ENCODE measurements around the gene TENM4.
A peak's percentile ranks its signal among the peaks of the same experiment; 100 is the strongest.

Gene TENM4

DNA sequence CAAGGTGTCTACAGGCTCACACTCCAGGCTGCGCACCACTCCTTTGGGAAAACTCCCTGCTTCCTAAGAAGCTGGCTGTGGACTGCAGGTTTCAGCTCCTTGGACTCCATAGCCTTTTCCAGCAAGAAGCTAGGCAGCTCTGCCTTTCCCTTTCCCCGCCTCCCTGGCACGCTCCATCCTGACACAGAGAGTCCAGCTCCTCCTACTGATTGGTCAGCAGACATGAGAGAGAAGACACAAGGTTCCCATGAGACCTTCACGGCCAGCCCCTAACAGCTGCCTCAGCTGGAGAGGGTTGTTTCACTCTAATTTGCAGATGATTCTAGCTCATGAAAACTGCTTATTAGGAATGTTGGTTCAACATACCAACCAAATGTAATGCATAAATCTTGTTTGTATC, 27.6 kb downstream of the TENM4 start:
- TF ChIP-seq, protein P1, sequence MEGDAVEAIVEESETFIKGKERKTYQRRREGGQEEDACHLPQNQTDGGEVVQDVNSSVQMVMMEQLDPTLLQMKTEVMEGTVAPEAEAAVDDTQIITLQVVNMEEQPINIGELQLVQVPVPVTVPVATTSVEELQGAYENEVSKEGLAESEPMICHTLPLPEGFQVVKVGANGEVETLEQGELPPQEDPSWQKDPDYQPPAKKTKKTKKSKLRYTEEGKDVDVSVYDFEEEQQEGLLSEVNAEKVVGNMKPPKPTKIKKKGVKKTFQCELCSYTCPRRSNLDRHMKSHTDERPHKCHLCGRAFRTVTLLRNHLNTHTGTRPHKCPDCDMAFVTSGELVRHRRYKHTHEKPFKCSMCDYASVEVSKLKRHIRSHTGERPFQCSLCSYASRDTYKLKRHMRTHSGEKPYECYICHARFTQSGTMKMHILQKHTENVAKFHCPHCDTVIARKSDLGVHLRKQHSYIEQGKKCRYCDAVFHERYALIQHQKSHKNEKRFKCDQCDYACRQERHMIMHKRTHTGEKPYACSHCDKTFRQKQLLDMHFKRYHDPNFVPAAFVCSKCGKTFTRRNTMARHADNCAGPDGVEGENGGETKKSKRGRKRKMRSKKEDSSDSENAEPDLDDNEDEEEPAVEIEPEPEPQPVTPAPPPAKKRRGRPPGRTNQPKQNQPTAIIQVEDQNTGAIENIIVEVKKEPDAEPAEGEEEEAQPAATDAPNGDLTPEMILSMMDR (IDR thresholded peaks at IDR 0.05): no peak
- Mint-ChIP-seq H3K9me3 (peaks cover 14% of the 10 kb centered on the region), H3K36me3 (ENCODE audit: low read depth) (peaks cover 22% of the 10 kb centered on the region), H3K4me3 (no peak overlapping the region), H3K4me1 (peaks cover 18% of the 10 kb centered on the region), H3K27ac (no peak overlapping the region), H3K27me3 (ENCODE audit: low read depth, poor library complexity) (peaks cover 3% of the 10 kb centered on the region)
- DNase-seq: peak; percentile 73

DNA sequence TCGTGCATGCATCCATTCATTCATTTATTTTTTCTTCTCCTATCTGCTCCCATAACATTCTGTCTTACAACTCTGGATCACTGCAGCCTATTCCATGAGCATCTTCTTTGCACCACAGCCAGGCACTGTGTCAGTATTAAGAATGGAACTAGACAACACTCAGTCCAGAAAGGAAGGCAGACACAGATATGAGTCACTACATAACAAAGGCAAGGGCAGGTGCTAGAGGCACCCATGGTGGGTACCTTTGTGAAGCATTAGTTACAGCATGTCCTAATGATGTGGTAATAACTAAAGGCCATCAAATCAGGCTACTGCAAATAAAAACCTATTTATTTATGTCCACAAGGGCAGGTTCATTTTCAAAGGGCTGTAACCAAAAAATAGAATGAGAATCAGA, 28.1 kb downstream of the TENM4 start:
- no peak for DNase-seq
- H3K36me3 Mint-ChIP-seq (ENCODE audit: low read depth): peaks cover 18% of the 10 kb centered on the region
- peaks cover 14% of the 10 kb centered on the region for H3K9me3 Mint-ChIP-seq

DNA sequence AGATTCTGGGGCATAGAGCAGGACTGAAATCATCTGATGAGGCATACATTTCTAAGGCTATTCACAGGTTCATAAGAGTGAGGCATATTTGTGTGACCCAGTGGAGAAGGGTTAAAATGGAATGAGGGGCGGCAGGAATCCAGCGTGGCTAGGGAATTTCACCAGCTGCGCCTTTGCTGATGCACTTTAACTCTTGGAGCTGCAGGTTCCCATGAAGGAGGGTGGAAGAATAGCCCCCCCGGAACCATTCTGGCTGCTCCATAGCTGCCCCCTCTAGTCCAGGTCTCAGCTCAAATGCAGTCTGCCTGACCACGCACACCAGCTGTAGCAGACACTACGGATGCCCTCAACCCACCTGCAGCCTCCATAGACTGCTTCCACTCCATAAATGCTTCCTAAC, 31.5 kb downstream of the TENM4 start:
- Mint-ChIP-seq H3K4me3 (no peak overlapping the region), H3K4me1 (peaks cover 35% of the 10 kb centered on the region), H3K36me3 (ENCODE audit: low read depth) (no peaks in the 10 kb centered on the region), H3K27me3 (ENCODE audit: low read depth, poor library complexity) (peaks cover 3% of the 10 kb centered on the region), H3K27ac (no peak overlapping the region), H3K9me3 (no peaks in the 10 kb centered on the region)
- no peak for DNase-seq
- TF ChIP-seq, protein P1 (IDR thresholded peaks at IDR 0.05): no peak

More for the DNA sequence above, 28.1 kb downstream of the TENM4 start:
- Mint-ChIP-seq H3K27me3 (ENCODE audit: low read depth, poor library complexity) (peaks cover 3% of the 10 kb centered on the region), H3K4me1 (peaks cover 18% of the 10 kb centered on the region), H3K27ac (no peak overlapping the region), H3K4me3 (no peak overlapping the region)
- TF ChIP-seq, protein P1 (IDR thresholded peaks at IDR 0.05): no peak

DNA sequence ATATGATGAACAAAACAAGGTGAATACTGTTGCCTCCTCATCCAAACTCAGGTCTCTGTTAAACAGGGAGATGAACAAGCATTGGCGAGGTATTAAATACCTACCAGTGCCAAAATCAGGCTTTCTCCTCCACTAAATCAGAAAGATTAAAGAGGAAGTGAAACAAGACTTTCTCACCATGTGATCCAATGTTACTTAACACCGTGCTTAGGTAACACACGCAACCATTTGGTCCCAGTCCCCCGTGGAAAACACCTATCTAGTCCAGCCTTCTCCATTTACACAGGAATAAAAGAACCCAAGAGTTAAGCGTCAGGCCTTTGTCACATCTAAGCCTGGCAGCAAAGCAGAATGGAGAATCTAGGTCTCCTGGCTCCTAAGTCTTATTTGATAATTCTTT, 34.5 kb downstream of the TENM4 start:
- H3K36me3 Mint-ChIP-seq (ENCODE audit: low read depth): peaks cover 12% of the 10 kb centered on the region

DNA sequence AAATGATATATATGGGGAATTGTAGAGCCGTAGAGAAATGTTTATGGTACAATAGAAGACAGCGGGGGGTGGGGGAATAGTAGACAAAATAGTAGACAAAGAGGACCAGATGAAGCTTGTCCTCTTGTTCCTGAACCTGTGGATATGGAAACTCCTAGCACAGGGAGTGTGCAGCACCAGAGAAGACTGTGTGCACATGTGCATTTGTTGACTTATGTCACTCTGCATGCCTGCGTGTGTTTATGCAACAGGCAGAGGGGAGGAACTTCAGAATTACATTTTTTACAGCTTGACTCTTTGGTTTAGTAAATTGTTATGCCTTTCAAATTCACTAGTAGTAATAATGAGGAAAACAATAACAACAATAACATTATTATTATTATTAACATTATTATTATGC, 36.0 kb downstream of the TENM4 start:
- Mint-ChIP-seq H3K4me3 (no peak overlapping the region), H3K27me3 (ENCODE audit: low read depth, poor library complexity) (no peaks in the 10 kb centered on the region), H3K4me1 (peaks cover 22% of the 10 kb centered on the region), H3K36me3 (ENCODE audit: low read depth) (peaks cover 17% of the 10 kb centered on the region), H3K9me3 (no peaks in the 10 kb centered on the region), H3K27ac (no peak overlapping the region)
- DNase-seq: no peak
- TF ChIP-seq, protein P1 (IDR thresholded peaks at IDR 0.05): no peak

More for the DNA sequence above, 34.5 kb downstream of the TENM4 start:
- no peak overlapping the region for H3K27ac Mint-ChIP-seq
- H3K9me3 Mint-ChIP-seq: no peaks in the 10 kb centered on the region
- TF ChIP-seq, protein P1 (IDR thresholded peaks at IDR 0.05): no peak
- H3K4me1 Mint-ChIP-seq: peaks cover 22% of the 10 kb centered on the region
- DNase-seq: no peak
- no peak overlapping the region for H3K4me3 Mint-ChIP-seq
- H3K27me3 Mint-ChIP-seq (ENCODE audit: low read depth, poor library complexity): peaks cover 3% of the 10 kb centered on the region

DNA sequence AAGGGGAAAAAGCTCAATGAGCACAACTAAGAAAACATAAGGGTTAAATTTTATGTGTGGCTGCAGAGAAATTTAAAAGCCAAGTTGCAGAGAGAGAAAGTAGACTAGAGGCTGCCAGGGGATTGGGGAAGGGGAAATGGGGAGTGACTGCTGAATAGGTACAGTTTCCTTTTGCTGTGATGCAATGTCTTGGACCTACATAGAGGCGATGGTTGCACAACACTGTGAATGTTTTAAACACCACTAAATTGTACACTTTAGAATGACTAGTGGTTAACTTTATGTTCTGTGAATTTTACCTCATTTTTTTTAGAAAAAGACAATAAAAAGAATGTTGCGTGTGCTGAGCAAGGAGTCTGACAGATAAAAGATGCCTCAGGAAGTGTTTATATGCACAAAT, 36.5 kb downstream of the TENM4 start:
- Mint-ChIP-seq H3K4me1 (peaks cover 22% of the 10 kb centered on the region), H3K27ac (peak overlapping the region; percentile 19), H3K9me3 (no peaks in the 10 kb centered on the region), H3K27me3 (ENCODE audit: low read depth, poor library complexity) (no peaks in the 10 kb centered on the region), H3K36me3 (ENCODE audit: low read depth) (peaks cover 17% of the 10 kb centered on the region), H3K4me3 (no peak overlapping the region)
- TF ChIP-seq, protein P1 (IDR thresholded peaks at IDR 0.05): no peak
- no peak for DNase-seq

Measured in nephron progenitor cell (in vitro differentiated cells).